GM10266 (cell line): ENCODE measurements around the gene CASP14.
A peak's percentile ranks its signal among the peaks of the same experiment; 100 is the strongest.
"Not testable (repeated sequence)": the region's sequence is repeated elsewhere in the genome, so short reads cannot be mapped to it uniquely, and the experiment has no call there.

Source experiments
- DNase-seq: peaks from one replicate; pipeline ENCODE4 v3.0.0; 2012; ENCODE audit errors: extremely low spot score
- CTCF ChIP-seq: IDR thresholded peaks from 2 replicates; pipeline ENCODE4 v1.5.1; 2012; ENCODE audit warnings: mild to moderate bottlenecking, low read depth; ENCODE audit not compliant: control insufficient read depth, insufficient read depth; ENCODE audit errors: missing control alignments

The CASP14 gene

GRCh38 chr19:15093001-15093400 is 43.7 kb downstream of the CASP14 start:
- no peak for DNase-seq
- TF ChIP-seq CTCF: no peak

- no peak for DNase-seq
- TF ChIP-seq CTCF: no peak
These were observed 46.9 kb downstream of the CASP14 start for GRCh38 chr19:15096223-15096622.

- DNase-seq: not testable (repeated sequence)
These were observed 48.7 kb downstream of the CASP14 start for GRCh38 chr19:15097980-15098379.

- no peak for TF ChIP-seq CTCF
- no peak for DNase-seq
These were observed 49.2 kb downstream of the CASP14 start for GRCh38 chr19:15098460-15098859.

- DNase-seq: no peak
- no peak for TF ChIP-seq CTCF
These were observed 49.8 kb downstream of the CASP14 start for GRCh38 chr19:15099017-15099582.

GRCh38 chr19:15101479-15102082 is 52.3 kb downstream of the CASP14 start:
- peak; percentile 54 for DNase-seq
- peak; percentile 55 for TF ChIP-seq CTCF

GRCh38 chr19:15104003-15104402 is 54.7 kb downstream of the CASP14 start:
- TF ChIP-seq CTCF: no peak
- no peak for DNase-seq

- no peak for TF ChIP-seq CTCF
- no peak for DNase-seq
These were observed 55.1 kb downstream of the CASP14 start for GRCh38 chr19:15104411-15104810.
